Mesothelial cell of epicardium (in vitro differentiated cells): Measurements from ENCODE around the gene ADD2. TPM values are rescaled to one million over a fixed set of nuclear protein-coding genes. Genes with fewer than 3 reads are reported as not detected.

Experiments
- DNase-seq, 2 experiments: peaks; one replicate each; pipeline ENCODE4 v3.0.0; 2021; ENCODE audit warnings: low spot score in 2 of 2; ENCODE audit not compliant: unreplicated experiment in 2 of 2
- H3K27ac Mint-ChIP-seq: 2 replicates; pipeline ENCODE4 v1.8.0; 2021; ENCODE audit warnings: mixed read lengths
- H3K27me3 Mint-ChIP-seq: 2 replicates; pipeline ENCODE4 v1.8.0; 2021; ENCODE audit warnings: low read depth, mixed read lengths
- H3K36me3 Mint-ChIP-seq: 2 replicates; pipeline ENCODE4 v1.8.0; 2021; ENCODE audit warnings: mixed read lengths
- H3K4me1 Mint-ChIP-seq: 2 replicates; pipeline ENCODE4 v1.8.0; 2021; ENCODE audit warnings: mixed read lengths
- H3K4me3 Mint-ChIP-seq: 2 replicates; pipeline ENCODE4 v1.8.0; 2021; ENCODE audit warnings: mild to moderate bottlenecking, moderate library complexity, mixed read lengths
- H3K9me3 Mint-ChIP-seq: 2 replicates; pipeline ENCODE4 v1.8.0; 2021; ENCODE audit warnings: mixed read lengths
- CTCF ChIP-seq: fragments of 200-600 bp; sonication (generic); IDR thresholded peaks from one replicate; pipeline ENCODE4 v1.5.0; 2021; ENCODE audit warnings: antibody characterized with exemption; ENCODE audit not compliant: unreplicated experiment
- total RNA-seq: library from RNA; stranded (reverse); gene quantifications from 3 replicates; pipeline ENCODE4 v1.2.1, GENCODE V29; 2021

Gene ADD2
- 1.3 to 2.0 TPM (median 1.3 TPM) in 3 replicates for total RNA-seq

GRCh38 chr2:70767699-70768589, at the start of gene ADD2:
Gene ADD2 (minus strand): TSS chr2:70768200. CDS start chr2:70706408, 61,792 bp downstream.
- peak within 1 kb of the TSS; percentile 9 for H3K27ac Mint-ChIP-seq

GRCh38 chr2:70817284-70817954, 49.4 kb upstream of the ADD2 start:
- Mint-ChIP-seq H3K36me3 (no peaks in the 10 kb centered on the region), H3K4me1 (no peaks in the 10 kb centered on the region), H3K27me3 (peaks cover 78% of the 10 kb centered on the region), H3K27ac (no peak overlapping the region), H3K9me3 (no peaks in the 10 kb centered on the region), H3K4me3 (no peak overlapping the region)
- DNase-seq = no peak
- no peak for TF ChIP-seq CTCF

More at GRCh38 chr2:70767699-70768589, at the start of gene ADD2:
- peak; percentile 20 to 49 for DNase-seq
- H3K4me3 Mint-ChIP-seq = peak within 1 kb of the TSS; percentile 76
- TF ChIP-seq CTCF = no peak
- no peaks in the 10 kb centered on the region for H3K9me3 Mint-ChIP-seq
- peaks cover 11% of the 10 kb centered on the region for H3K4me1 Mint-ChIP-seq
- no peaks in the 10 kb centered on the region for H3K36me3 Mint-ChIP-seq
- peaks cover 83% of the 10 kb centered on the region for H3K27me3 Mint-ChIP-seq

GRCh38 chr2:70816726-70817125, 48.7 kb upstream of the ADD2 start:
- DNase-seq = no peak
- Mint-ChIP-seq H3K4me3 (no peak overlapping the region), H3K27me3 (peaks cover 82% of the 10 kb centered on the region), H3K36me3 (no peaks in the 10 kb centered on the region), H3K27ac (no peak overlapping the region), H3K4me1 (no peaks in the 10 kb centered on the region), H3K9me3 (no peaks in the 10 kb centered on the region)
- no peak for TF ChIP-seq CTCF

- H3K36me3 Mint-ChIP-seq = no peaks in the 10 kb centered on the region
- DNase-seq = no peak
- no peaks in the 10 kb centered on the region for H3K4me1 Mint-ChIP-seq
- H3K27ac Mint-ChIP-seq = no peak overlapping the region
- no peak overlapping the region for H3K4me3 Mint-ChIP-seq
- peaks cover 70% of the 10 kb centered on the region for H3K27me3 Mint-ChIP-seq
- no peaks in the 10 kb centered on the region for H3K9me3 Mint-ChIP-seq
- TF ChIP-seq CTCF = no peak
Measured at GRCh38 chr2:70808983-70809958, 41.3 kb upstream of the ADD2 start.

- Mint-ChIP-seq H3K4me1 (no peaks in the 10 kb centered on the region), H3K36me3 (no peaks in the 10 kb centered on the region), H3K9me3 (no peaks in the 10 kb centered on the region), H3K27me3 (peaks cover 70% of the 10 kb centered on the region), H3K4me3 (no peak overlapping the region), H3K27ac (no peak overlapping the region)
- no peak for DNase-seq
- TF ChIP-seq CTCF = no peak
Measured at GRCh38 chr2:70807828-70808118, 39.8 kb upstream of the ADD2 start.
